Brain microvascular endothelial cell (primary cell): ENCODE measurements around the gene GREM2.

Source experiments
- DNase-seq: peaks from one replicate; pipeline ENCODE4 v3.0.0-alpha.2; 2020
- H3K27ac ChIP-seq: fragments of 250-450 bp; sonication (Bioruptor Pico); 2 replicates; pipeline ENCODE4 v1.5.1; 2020; ENCODE audit warnings: mild to moderate bottlenecking, moderate library complexity
- H3K27me3 ChIP-seq: fragments of 250-450 bp; sonication (Bioruptor Pico); replicated peaks from 2 replicates; pipeline ENCODE4 v1.5.1; 2020; ENCODE audit warnings: mild to moderate bottlenecking
- H3K36me3 ChIP-seq: fragments of 250-450 bp; sonication (Bioruptor Pico); replicated peaks from 2 replicates; pipeline ENCODE4 v1.5.1; 2020; ENCODE audit warnings: mild to moderate bottlenecking
- H3K4me3 ChIP-seq: 2 replicates; pipeline ENCODE4 v1.5.1; 2011; ENCODE audit warnings: low read depth, mild to moderate bottlenecking, control low read depth, low read length, moderate library complexity
- CTCF ChIP-seq: IDR thresholded peaks from 2 replicates; pipeline ENCODE4 v1.5.1; 2011; ENCODE audit warnings: low read depth, mild to moderate bottlenecking, moderate library complexity, low read length, control low read depth, inconsistent platforms; ENCODE audit errors: missing control alignments
- in situ Hi-C: cut with HindIII; loops from 2 replicates; pipeline ENCODE4 v1.10.0; 2017; ENCODE audit warnings: low sequenced_read_pairs, low pct_ligation_motif_present

Gene GREM2

GRCh38 chr1:240497908-240498307 is 114.0 kb downstream of the GREM2 start:
- TF ChIP-seq CTCF, result no peak
- no peak overlapping the region for H3K4me3 ChIP-seq

GRCh38 chr1:240496941-240497340 is 115.0 kb downstream of the GREM2 start:
- in situ Hi-C loops, result no loop called here
- H3K4me3 ChIP-seq, result no peak overlapping the region
- no peaks in the 10 kb centered on the region for H3K27me3 ChIP-seq
- no peak overlapping the region for H3K27ac ChIP-seq
- no peaks in the 10 kb centered on the region for H3K36me3 ChIP-seq
- DNase-seq, result no peak
- TF ChIP-seq CTCF, result no peak

More at GRCh38 chr1:240497908-240498307, 114.0 kb downstream of the GREM2 start:
- in situ Hi-C loops, result no loop called here
- Histone ChIP-seq H3K27ac (no peak overlapping the region), H3K36me3 (no peaks in the 10 kb centered on the region), H3K27me3 (no peaks in the 10 kb centered on the region)
- DNase-seq, result no peak

GRCh38 chr1:240496356-240496755 is 115.6 kb downstream of the GREM2 start:
- no peaks in the 10 kb centered on the region for H3K36me3 ChIP-seq
- H3K27ac ChIP-seq, result no peak overlapping the region
- no peaks in the 10 kb centered on the region for H3K27me3 ChIP-seq
- in situ Hi-C loops, result no loop called here
- no peak overlapping the region for H3K4me3 ChIP-seq
- DNase-seq, result no peak
- no peak for TF ChIP-seq CTCF

- no peak for TF ChIP-seq CTCF
- in situ Hi-C loops, result no loop called here
- H3K27ac ChIP-seq, result no peak overlapping the region
- no peak overlapping the region for H3K4me3 ChIP-seq
- H3K36me3 ChIP-seq, result no peaks in the 10 kb centered on the region
- no peak for DNase-seq
- H3K27me3 ChIP-seq, result no peaks in the 10 kb centered on the region
Measured at GRCh38 chr1:240495601-240496000, 116.4 kb downstream of the GREM2 start.

- peak; percentile 55 for DNase-seq
- H3K4me3 ChIP-seq, result peak overlapping the region; percentile 53
Measured at GRCh38 chr1:240492832-240493440, 119.0 kb downstream of the GREM2 start.

More at GRCh38 chr1:240492832-240493440, 119.0 kb downstream of the GREM2 start:
- peak; percentile 65 for TF ChIP-seq CTCF
- H3K36me3 ChIP-seq, result no peaks in the 10 kb centered on the region
- in situ Hi-C loops, result no loop called here
- no peak overlapping the region for H3K27ac ChIP-seq
- no peaks in the 10 kb centered on the region for H3K27me3 ChIP-seq
